ENCODE results near the gene DFFB.

GRCh38 chr1:3880429-3881192 lies 23.3 kb downstream of the DFFB start:
- no peak for TF ChIP-seq NFRKB (IDR thresholded peaks at IDR 0.05)
- no peak for TF ChIP-seq FOXM1 (IDR thresholded peaks at IDR 0.05; ENCODE audit: borderline replicate concordance)
- TF ChIP-seq SUZ12 (IDR thresholded peaks at IDR 0.05) = no peak
- TF ChIP-seq BHLHE40 (IDR thresholded peaks at IDR 0.05; ENCODE audit: borderline replicate concordance) = no peak
- no peak for TF ChIP-seq FOXK2 (IDR thresholded peaks at IDR 0.05)
- no peak for TF ChIP-seq TARDBP (IDR thresholded peaks at IDR 0.05)
- TF ChIP-seq ELF4 (IDR thresholded peaks at IDR 0.05) = no peak
- no peak for TF ChIP-seq SP1 (IDR thresholded peaks at IDR 0.05)
- no peak for TF ChIP-seq ZNF384 (IDR thresholded peaks at IDR 0.05)
- TF ChIP-seq CTBP1 (IDR thresholded peaks at IDR 0.05; ENCODE audit: borderline replicate concordance) = no peak
- no peak for TF ChIP-seq FOXA1 (IDR thresholded peaks at IDR 0.05)
- no peak for TF ChIP-seq PKNOX1 (IDR thresholded peaks at IDR 0.05)
- no peak for TF ChIP-seq LEF1 (IDR thresholded peaks at IDR 0.05; ENCODE audit: borderline replicate concordance)
- TF ChIP-seq L3MBTL2 (conservative IDR thresholded peaks at IDR 0.05) = no peak
